Stimulated activated CD8-positive, alpha-beta memory T cell treated with anti-CD3 and anti-CD28 coated beads, Interleukin-2, amount 100 ng/mL, for 48 hours (primary cell): ENCODE data around the gene OPN1SW.

ENCODE experiments used
- DNase-seq, 2 donors: peaks; one replicate each; pipeline ENCODE4 v3.0.0-alpha.2; 2020; ENCODE audit warnings: low read depth in 2 of 2

Gene OPN1SW

GRCh38 chr7:128775744-128776474 is at the start of gene OPN1SW:
OPN1SW (minus strand) TSS chr7:128775794; CDS start chr7:128775781, 13 bp downstream.
- no peak for DNase-seq

- no peak for DNase-seq
Measured at GRCh38 chr7:128821724-128822123, 46.1 kb upstream of the OPN1SW start.

GRCh38 chr7:128818694-128819093 is 43.1 kb upstream of the OPN1SW start:
- no peak for DNase-seq

GRCh38 chr7:128815289-128815942 is 39.8 kb upstream of the OPN1SW start:
- no peak for DNase-seq

GRCh38 chr7:128814499-128814898 is 38.9 kb upstream of the OPN1SW start:
- DNase-seq: no peak

- DNase-seq: no peak
Measured at GRCh38 chr7:128812514-128813168, 37.0 kb upstream of the OPN1SW start.

- no peak for DNase-seq
Measured at GRCh38 chr7:128811631-128812430, 36.2 kb upstream of the OPN1SW start.

GRCh38 chr7:128810997-128811396 is 35.4 kb upstream of the OPN1SW start:
- no peak for DNase-seq

GRCh38 chr7:128810473-128810872 is 34.9 kb upstream of the OPN1SW start:
- no peak for DNase-seq

GRCh38 chr7:128809363-128809762 is 33.8 kb upstream of the OPN1SW start:
- DNase-seq: no peak

- no peak for DNase-seq
Measured at GRCh38 chr7:128807191-128807590, 31.6 kb upstream of the OPN1SW start.

GRCh38 chr7:128805225-128805624 is 29.6 kb upstream of the OPN1SW start:
- no peak for DNase-seq

- no peak for DNase-seq
Measured at GRCh38 chr7:128804484-128804883, 28.9 kb upstream of the OPN1SW start.

GRCh38 chr7:128801667-128802418 is 26.2 kb upstream of the OPN1SW start:
- DNase-seq: no peak

- no peak for DNase-seq
Measured at GRCh38 chr7:128801003-128801402, 25.4 kb upstream of the OPN1SW start.

- DNase-seq: no peak
Measured at GRCh38 chr7:128800567-128800966, 25.0 kb upstream of the OPN1SW start.

GRCh38 chr7:128799451-128799850 is 23.9 kb upstream of the OPN1SW start:
- no peak for DNase-seq

GRCh38 chr7:128796327-128796726 is 20.7 kb upstream of the OPN1SW start:
- DNase-seq: no peak

GRCh38 chr7:128795129-128795528 is 19.5 kb upstream of the OPN1SW start:
- no peak for DNase-seq

GRCh38 chr7:128794436-128794835 is 18.8 kb upstream of the OPN1SW start:
- no peak for DNase-seq

- no peak for DNase-seq
Measured at GRCh38 chr7:128794020-128794419, 18.4 kb upstream of the OPN1SW start.
